Adrenal gland (tissue), 5 donors: Measurements from ENCODE around the gene KCNJ4.

ENCODE experiments used
- POLR2A ChIP-seq, 2 donors: fragments of 450-650 bp; IDR thresholded peaks; one replicate each; pipeline ENCODE4 v1.6.1; 2017; ENCODE audit warnings: antibody characterized with exemption in 2 of 2, mild to moderate bottlenecking in 2 of 2, moderate library complexity in 1 of 2
- TF ChIP-seq, protein P1 (sequence below), 6 experiments: fragments of 450-650 bp in 4 of 6; fragments of 200-600 bp in 2 of 6; sonication (generic) in 1 of 6; IDR thresholded peaks; 1 replicate in 5 of 6; 2 replicates in 1 of 6; pipeline versions ENCODE4 v1.5.1 to v1.8.0; 2016 to 2021; ENCODE audit warnings: antibody characterized with exemption in 6 of 6, mild to moderate bottlenecking in 2 of 6, moderate library complexity in 1 of 6
- donor health status: DM: no; HTN: no; CAD: no.

DNA sequence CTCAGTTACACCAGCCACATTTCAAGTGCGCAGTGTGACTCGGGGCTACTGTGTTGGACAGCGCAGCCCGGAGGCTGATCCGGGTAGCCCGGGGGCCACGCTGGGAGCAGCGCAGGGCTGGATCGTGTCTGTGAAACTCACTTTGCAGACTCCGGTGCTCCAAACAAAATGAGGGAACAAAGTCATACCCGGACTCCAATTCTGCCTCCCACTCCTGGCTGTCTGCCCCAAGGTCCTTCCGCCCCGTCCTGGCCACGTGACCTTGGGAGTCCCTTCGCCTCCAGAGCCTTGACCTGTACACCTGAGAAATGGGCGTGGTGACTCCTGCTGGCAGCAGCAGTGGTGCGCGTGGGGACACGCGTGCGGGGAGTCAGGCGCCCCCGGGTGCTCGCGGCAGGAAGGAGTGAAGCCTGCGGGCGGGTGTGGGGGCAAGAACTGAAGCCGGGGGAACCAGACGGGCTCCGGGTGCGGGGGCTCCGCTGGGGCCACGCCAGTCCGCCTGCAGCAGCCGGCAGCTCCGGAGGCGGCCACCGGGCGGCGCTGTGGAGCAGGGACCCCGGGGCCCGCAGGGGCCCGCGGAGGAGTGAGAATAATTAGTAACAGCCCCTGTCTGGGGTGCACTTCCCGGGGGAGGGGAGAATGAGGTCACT is 42.4 kb downstream of the KCNJ4 start:
- no peak for TF ChIP-seq POLR2A (IDR thresholded peaks at IDR 0.05)
- TF ChIP-seq, protein P1, sequence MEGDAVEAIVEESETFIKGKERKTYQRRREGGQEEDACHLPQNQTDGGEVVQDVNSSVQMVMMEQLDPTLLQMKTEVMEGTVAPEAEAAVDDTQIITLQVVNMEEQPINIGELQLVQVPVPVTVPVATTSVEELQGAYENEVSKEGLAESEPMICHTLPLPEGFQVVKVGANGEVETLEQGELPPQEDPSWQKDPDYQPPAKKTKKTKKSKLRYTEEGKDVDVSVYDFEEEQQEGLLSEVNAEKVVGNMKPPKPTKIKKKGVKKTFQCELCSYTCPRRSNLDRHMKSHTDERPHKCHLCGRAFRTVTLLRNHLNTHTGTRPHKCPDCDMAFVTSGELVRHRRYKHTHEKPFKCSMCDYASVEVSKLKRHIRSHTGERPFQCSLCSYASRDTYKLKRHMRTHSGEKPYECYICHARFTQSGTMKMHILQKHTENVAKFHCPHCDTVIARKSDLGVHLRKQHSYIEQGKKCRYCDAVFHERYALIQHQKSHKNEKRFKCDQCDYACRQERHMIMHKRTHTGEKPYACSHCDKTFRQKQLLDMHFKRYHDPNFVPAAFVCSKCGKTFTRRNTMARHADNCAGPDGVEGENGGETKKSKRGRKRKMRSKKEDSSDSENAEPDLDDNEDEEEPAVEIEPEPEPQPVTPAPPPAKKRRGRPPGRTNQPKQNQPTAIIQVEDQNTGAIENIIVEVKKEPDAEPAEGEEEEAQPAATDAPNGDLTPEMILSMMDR (IDR thresholded peaks at IDR 0.05), result peak; percentile 32 to 71 (median 55)
